NCI-H1436 (cell line): Measurements from ENCODE around the gene MICAL3.
A peak's percentile ranks its signal among the peaks of the same experiment; 100 is the strongest.

Experiments used
- DNase-seq: peaks from one replicate; lab custom pipeline; 2025; lab: John Stamatoyannopoulos, UW

MICAL3 gene

DNA sequence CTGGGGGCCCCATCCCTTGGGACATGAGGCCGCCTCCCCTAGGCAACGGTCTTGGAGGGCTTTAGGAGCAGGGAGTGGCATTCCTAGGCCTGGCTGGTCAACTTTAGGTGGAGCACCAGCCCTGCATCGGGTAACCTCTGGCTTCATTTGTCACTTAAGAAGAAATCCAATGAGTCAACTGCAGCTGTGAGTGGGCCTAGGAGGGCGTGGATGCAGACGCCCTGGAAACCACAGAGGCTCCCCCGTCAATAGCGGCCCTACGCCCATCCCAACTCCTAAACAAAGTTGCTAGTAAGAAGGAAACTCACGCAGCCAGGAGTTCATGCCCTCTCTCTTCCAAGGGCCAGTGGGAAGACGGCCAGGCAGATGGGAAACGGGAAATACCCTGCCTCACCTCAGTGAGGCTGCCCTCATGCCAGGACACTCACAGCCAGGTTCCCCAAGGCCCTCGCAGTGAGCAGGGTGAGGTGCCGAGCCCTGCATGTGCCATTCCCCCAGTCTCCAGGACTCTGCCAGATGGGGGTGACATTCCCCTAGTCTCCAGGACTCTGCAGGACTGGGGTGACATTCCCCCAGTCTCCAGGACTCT, 270.9 kb downstream of the MICAL3 start:
- no peak for DNase-seq

GRCh38 chr22:17751596-17751995, 272.8 kb downstream of the MICAL3 start:
- DNase-seq, result no peak

DNA sequence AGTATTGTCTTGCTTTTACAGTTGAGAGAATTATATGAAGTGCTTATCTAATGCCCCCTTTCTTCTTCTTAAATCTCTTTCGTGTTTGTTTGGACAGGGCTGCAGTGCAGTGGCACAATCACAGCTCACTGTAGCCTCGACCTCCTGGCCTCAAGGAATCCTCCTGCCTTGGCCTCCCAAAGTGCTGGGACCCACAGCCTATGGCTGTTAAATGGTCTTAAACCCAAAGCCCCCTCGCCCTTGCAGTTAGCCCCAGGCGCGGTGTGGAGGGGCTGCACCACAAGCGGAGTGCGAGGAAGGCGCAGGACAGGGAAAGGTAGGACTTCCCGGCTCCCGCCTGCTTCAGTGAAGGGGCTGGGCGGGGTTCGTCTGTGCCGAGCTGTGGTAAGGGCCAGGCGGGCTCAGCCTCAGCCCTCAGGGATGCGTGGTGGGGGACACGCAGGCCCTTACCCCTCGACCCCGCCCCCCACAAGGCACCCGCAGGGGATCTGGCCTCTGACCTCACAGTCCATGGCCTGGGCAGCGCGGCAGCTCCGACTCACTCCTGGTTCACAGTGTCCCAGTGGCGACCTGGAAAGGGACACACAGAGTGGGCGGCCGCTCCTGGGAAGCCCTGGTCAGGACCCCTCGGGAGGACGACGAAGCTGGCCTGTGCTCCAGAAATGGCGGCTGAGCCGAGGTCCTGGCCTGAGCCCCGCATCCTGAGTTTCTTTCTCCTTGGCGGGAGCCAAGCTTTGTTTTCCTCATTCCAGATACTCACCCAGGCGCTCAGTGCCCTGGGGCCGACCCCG, 274.6 kb downstream of the MICAL3 start:
- no peak for DNase-seq

DNA sequence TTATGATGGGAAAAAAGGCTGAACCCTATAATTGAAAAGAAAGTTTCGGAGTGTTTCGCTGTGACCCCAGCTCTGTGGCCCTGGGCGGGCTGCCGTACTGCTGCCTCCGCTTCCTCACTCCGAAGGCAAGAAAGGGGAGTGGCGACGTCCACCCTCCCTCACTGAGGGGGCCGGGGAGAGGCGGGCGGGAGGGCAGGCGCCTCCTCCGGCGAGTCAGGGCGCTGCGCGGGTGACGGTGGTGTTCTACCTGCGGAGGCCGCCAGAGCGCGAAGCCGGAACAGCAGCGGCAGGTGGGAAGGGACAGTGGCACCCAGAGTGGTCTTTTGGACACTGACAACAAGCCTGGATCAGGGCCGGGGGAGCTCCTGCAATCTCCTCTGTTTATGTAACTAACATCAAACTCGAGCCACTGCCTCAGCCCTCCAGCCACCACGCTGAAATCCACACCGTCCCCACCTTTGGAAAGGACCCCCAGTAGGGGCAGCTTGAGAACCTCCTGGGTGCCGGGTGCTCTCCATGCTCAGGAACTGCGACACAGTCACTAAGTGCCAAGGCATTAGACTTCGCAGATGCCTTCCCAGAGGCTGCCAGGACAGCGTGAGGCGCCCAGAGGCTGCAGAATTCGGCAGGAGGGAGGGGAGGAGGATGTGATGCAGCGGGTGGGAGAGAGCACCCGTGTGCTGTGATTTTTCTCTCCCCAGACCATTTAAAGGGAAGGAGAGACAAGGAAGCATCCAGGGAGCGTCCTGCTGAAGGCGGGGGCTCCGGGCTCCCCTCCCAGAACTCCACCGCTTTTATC, 275.6 kb downstream of the MICAL3 start:
- DNase-seq, result no peak

- DNase-seq, result no peak
Measured at GRCh38 chr22:17746916-17747315, 277.4 kb downstream of the MICAL3 start.

DNA sequence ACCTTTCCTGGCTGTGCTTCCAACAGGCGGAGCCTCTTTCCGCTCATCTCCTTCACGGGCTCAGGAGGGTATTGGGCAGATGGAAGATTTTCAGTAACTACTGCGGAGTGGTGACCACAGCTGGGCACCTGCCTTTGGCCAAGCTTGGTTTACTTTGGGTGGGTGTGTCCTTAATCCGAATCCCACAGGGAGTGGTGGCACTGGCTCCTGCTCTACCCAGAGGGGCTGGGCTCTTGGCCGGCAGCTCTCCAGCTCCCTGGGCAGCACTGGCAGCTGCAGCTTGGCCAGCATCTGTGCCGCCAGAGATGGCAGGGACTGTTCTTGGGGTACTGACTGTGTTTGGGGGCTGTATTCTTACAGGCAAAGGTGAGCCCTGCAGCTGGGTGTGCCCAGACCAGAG, 279.9 kb downstream of the MICAL3 start:
- DNase-seq, result no peak

DNA sequence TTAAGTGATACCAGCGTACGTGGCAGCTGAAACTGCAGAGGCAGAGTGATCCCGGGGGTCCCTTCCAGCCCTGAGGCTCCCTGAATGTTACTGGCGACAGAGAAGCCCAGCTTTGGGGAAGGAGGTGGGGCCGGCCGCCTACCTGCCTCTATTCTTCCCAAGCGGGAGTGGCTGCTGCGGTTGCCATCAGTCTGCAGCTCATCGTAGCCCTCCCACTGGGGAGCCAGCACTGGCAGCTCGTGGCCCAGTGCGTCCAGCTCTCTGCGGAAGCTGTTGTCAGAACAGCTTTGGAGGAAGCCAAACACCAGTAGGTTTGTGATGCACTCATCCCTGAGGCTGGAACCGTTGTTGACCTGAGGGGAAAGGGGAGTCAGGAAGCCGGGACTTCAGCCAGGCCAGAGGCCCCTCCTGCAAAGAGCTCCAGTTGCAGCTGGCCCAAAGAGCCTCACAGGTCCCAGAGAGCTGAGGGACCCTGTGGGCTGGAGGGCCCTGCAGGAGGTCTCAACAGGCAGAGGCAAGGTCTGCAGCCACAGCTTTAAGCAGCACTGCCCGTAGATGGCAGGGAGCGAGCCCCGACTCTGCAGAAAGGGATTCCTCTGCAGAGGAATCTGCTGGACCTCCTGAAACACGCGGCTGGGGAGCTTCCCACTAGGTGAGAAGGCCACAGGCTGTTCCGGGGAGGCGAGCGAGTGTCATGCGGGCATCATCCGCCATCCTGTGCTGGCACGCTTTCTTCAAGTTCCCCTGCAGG, 280.5 kb downstream of the MICAL3 start:
- DNase-seq, result no peak

GRCh38 chr22:17742527-17742902, 281.8 kb downstream of the MICAL3 start:
- DNase-seq, result peak; percentile 61

DNA sequence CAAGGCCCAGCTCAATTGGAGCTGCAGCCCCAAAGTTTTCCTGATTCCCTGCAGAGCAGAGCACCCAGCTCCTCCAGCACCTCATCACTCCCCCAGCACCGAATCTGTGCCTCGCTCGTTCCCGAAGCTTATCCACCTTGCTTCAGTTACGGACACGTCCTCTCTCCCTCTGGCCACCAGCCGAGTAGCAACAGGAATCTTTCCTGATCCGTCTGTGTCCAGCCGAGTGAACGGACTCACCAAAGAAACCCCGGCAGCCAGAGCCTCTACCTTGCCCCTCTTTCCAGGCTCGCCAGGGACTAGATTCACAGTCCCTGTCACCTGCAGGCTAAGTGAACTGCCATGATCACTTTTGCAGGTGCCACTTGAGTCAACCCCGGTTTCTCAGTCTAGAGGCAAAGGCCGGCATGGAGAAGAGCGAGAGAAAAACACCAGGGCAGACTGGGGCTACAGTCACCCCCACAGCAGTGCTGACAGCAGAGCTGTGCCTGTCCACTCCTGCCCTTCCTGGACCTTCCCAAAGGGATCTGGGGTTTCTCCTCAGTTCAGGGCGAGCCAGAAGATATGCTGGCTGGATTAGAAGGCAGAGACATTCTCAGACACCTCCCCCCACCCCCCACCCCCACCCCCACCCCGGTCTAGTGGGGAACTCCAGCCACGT, 282.4 kb downstream of the MICAL3 start:
- DNase-seq, result no peak

- DNase-seq, result no peak
Measured at GRCh38 chr22:17739196-17739975, 285.0 kb downstream of the MICAL3 start.

DNA sequence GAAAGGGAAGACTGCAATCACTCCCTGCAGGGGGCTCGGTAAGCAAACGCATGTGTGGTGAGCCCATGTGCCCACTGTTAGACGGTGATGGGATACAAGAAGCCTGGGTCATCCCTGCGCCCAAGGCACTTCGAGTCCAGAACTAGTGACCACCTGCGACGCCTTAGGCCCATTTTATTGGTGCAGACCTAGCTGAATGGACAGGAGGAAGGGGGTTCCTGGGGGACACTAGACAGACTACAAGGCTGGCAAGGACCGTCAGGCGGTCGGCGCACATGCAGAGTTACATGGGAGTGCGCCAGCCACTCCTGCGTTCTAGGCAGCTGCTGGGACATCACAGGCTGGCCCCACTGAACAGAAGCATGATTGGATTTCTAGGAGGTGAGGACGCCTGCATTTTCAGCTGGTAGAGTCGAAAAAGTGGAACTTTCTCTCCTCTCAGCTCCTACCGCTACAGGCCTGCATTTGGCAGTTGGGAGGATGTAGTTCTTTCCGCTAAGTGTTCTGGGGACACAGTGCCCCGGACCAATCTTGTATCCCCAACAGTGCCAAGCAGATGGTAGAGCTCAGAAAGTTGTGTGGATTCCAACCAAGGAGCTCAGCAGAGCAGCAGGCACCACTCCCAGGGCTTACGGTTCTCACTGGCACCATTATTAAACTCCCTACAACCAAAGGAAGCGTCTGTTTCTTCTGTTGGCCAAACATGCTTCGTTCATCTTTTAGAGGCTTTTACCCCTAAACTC, 285.8 kb downstream of the MICAL3 start:
- no peak for DNase-seq
